Mononuclear cell (primary cell): ENCODE results near the gene ZNF143. TPM values are rescaled to one million over a fixed set of nuclear protein-coding genes. Genes with fewer than 3 reads are reported as not detected.

Experiments
- H3K27me3 ChIP-seq: 2 replicates; pipeline ENCODE4 v1.6.0; 2011; ENCODE audit warnings: low read length, control low read depth; ENCODE audit not compliant: insufficient read depth
- H3K4me1 ChIP-seq: 2 replicates; pipeline ENCODE4 v1.5.1; 2011; ENCODE audit warnings: mild to moderate bottlenecking, low read length, control low read depth; ENCODE audit not compliant: insufficient read depth
- H3K4me3 ChIP-seq: 2 replicates; pipeline ENCODE4 v1.5.1; 2011; ENCODE audit warnings: mild to moderate bottlenecking, low read length, moderate library complexity
- H3K9me3 ChIP-seq: 2 replicates; pipeline ENCODE4 v1.5.1; 2011; ENCODE audit warnings: low read depth, mild to moderate bottlenecking, control low read depth, low read length
- total RNA-seq: library from RNA; depleted of rRNA; stranded (reverse); fragments of >200 nt; gene quantifications from one replicate; pipeline ENCODE4 v1.2.3, GENCODE V29; 2012

ZNF143 gene
- total RNA-seq, 1 donor = 31.0 TPM

DNA sequence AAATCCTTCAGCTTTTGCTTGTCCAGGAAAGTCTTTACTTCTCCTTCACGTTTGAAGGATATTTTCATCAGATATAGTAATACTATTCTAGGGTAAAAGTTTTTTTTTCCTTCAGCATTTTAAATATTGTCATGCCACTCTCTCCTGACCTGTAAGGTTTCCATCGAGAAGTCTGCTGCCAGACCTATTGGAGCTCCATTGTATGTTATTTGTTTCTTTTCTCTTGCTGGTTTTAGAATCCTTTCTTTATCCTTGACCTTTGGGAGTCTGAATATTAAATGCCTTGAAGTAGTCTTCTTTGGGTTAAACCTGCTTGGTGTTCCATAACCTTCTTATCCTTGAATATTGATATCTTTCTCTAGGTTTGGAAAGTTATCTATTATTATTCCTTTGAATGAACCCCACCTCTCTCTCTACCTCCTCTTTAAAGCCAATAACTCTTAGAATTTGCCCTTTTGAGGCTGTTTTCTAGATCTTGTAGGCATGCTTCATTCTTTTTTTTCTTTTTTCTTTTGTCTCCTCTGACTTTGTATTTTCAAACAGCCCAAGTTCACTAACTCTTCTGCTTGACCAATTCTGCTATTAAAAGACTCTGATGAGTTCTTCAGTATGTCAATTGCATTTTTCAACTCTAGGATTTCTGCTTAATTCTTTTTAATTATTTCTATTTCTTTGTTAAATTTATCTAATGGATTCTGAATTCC is 100.6 kb downstream of the ZNF143 start:
- Histone ChIP-seq H3K4me1 (no peaks in the 10 kb centered on the region), H3K9me3 (no peaks in the 10 kb centered on the region), H3K4me3 (no peak overlapping the region), H3K27me3 (no peaks in the 10 kb centered on the region)

DNA sequence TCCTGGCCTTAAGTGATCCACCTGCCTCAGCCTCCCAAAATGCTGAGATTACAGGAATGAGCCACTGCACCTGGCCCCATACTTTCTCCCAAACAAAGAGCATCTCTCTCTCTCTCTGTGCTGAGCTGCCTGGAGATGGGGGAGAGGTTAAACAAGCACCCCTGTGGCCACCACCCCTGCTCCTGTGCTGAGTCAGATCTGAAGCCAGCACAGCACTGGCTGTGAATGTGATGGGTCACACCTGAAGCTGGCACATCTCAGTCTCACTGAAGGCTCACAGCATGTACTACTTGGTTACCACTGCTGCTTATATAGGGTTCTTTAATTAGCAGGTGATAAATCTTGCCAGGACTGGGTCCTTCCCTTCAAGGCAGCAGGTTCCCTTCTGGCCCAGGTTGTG is 101.9 kb downstream of the ZNF143 start:
- no peaks in the 10 kb centered on the region for H3K4me1 ChIP-seq
- H3K9me3 ChIP-seq = no peaks in the 10 kb centered on the region
- no peak overlapping the region for H3K4me3 ChIP-seq
- no peaks in the 10 kb centered on the region for H3K27me3 ChIP-seq

DNA sequence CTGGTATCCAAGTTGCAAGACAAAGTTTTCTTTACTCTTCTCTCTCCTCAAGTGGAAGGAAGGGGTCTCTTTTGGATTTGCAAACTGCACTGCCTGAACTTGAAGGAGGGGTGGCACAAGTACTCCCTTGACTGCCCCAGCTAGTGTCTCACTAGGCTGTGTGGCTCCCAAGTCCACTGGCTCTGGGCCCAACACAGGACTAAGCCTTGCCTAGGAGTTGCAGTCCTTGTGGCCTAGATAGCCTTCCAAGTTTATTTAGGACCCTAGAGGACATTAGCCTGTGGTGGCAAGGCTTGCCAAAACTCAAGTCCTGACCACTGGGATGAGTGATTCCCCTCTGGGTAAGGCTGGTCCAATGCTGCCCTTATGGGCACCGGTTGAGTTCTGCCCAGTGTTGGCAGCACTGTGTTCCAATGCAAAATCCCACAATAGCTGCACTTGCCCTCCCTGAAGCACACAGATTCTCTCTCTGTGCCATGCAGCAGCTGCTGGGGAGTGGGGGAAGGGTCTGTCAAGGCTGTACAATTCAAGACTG is 102.5 kb downstream of the ZNF143 start:
- Histone ChIP-seq H3K4me3 (no peak overlapping the region), H3K9me3 (no peaks in the 10 kb centered on the region), H3K27me3 (no peaks in the 10 kb centered on the region), H3K4me1 (no peaks in the 10 kb centered on the region)

DNA sequence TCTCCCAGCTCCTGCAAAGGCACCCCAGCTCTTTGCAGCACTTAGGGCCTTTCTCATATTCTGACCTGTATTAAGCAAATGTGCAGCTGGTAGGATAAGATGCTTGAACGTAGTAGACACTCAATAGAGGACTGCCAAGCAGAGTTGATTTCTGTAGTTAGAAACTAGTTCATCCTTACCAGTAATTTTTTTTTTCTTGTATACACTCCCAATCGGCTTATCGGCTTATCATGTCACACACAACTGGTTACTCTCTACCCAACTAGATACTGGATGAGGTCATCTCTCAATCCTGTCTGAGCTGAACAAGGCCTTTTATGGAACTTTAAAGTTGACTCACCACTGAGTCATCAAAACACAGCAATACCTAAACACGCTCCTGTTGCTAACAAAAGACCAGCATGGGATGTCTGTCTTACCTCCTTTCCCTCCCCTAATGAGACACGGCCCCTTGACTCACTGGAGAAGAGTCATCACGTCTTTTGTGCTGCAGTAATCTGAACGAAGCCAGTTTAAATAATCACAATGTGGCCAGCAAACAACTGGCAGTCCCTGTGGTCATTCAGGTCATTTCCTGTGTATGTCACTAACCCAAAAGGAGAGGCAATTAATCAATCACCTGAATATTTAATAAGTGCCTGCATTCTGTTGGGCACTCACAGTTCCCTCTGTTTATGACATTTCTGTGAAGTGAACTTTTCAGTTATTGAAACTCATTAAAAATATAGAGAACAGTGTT is 105.2 kb downstream of the ZNF143 start:
- H3K4me1 ChIP-seq = peaks cover 16% of the 10 kb centered on the region
- H3K4me3 ChIP-seq = no peak overlapping the region
- H3K27me3 ChIP-seq = no peaks in the 10 kb centered on the region
- H3K9me3 ChIP-seq = no peaks in the 10 kb centered on the region

DNA sequence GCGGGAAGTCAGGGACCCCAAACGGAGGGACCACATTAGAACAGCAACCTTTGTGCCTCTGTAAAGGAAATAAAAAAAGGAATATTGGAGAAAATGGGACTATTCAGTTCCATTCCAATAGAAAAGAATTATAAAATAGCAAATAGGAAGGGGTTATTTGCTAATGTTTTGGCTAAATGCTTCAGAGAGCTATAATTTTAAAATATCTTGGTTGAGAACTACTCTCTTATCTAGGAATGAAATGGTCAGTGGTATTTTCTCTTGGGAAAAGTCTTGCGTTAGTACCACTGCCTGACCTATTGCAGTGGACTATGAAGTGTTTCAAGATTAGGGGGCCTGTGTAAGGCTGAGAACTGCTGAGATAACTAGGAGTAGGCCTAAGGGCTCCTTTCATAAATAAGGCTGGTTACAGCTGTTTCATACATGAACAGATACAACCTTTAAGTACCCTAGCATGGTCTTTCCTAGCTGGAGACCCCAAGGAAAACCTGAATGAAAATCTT is 105.8 kb downstream of the ZNF143 start:
- Histone ChIP-seq H3K4me3 (no peak overlapping the region), H3K9me3 (no peaks in the 10 kb centered on the region), H3K27me3 (no peaks in the 10 kb centered on the region), H3K4me1 (peaks cover 16% of the 10 kb centered on the region)

DNA sequence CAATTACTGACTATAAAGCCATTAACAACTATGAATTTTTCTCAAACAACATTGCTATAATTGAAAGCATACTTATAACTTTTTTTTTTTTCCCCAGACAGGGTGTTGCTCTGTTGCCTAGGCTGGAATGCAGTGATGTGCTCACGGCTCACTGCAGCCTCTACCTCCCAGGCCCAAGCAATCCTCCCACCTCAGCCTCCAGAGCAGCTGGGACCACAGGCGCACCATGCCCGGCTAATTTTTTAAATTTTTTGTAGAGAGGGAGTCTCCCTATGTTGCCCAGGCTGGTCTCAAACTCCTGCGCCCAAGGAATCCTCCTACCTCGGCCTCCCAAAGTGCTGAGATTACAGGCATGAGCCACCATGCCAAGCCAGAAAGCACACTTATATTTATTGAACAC is 106.6 kb downstream of the ZNF143 start:
- no peaks in the 10 kb centered on the region for H3K27me3 ChIP-seq
- no peak overlapping the region for H3K4me3 ChIP-seq
- peaks cover 16% of the 10 kb centered on the region for H3K4me1 ChIP-seq
- H3K9me3 ChIP-seq = no peaks in the 10 kb centered on the region

DNA sequence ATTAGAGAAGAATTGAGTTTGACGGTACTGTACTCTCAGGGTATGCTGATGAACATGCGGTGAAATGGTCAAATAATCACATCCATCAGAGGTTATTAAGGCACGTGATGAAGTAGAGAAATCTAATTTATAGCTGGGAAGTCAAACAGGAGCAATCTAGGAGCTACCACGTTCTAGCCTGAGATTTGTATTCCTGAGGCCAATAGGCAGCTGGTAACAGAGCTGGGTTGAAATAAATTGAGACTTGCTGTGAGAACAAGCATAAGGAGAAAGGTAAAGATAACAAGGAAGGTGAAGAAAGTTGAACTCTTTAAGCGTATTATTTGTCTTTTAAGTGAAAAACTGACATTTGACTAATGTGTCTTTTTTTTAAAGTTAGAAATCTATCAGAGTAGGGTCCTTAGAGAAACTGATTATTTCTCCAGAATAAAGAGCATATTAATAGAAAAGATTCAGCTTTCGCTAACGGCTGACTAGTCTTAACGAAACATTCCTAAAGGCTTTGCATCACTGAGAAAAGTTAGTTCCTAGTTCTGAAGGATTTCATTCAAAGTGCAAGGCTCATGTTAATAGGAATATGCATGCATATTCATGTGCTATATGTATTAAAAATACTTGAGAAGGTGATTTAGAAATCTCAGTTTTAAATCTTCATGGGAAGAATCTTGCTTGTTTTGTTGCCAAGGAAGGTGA is 107.5 kb downstream of the ZNF143 start:
- H3K4me1 ChIP-seq = peaks cover 16% of the 10 kb centered on the region
- no peak overlapping the region for H3K4me3 ChIP-seq
- no peaks in the 10 kb centered on the region for H3K27me3 ChIP-seq
- no peaks in the 10 kb centered on the region for H3K9me3 ChIP-seq

DNA sequence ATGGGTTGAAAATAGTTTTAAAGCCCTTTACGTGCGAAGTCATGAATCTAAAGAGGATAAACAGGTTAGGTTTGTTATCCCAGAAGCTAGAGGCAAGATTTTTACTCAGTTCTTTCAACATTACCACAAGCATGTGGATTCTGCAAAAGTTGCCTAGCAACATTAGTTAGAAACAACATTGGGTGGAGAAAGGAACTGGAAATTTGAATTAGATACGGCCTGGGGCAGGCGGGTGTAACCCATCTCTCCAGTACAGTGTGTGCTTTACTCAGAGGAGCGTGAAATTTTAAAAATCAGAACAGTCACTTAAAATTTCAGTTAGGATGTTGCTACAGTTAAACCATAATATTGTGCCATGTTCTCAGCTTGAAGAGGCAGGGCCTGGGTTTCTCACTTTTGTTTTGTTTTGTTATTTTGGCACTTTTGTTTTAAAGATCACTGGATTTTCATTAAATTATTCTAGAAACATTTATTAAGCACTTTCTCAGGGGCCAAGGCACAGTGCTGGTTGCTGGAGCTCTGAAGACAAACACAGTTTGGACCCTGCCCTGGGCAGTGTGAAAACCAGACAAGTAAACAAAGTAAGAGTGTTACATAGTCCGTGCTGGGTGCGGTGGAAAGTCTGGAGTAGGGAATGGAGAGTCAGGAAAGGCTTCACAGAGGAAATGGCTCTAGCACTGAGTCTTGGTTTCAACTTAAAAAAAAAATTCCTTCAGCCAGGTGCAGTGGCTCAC is 108.2 kb downstream of the ZNF143 start:
- no peak overlapping the region for H3K4me3 ChIP-seq
- H3K4me1 ChIP-seq = peaks cover 16% of the 10 kb centered on the region
- no peaks in the 10 kb centered on the region for H3K27me3 ChIP-seq

DNA sequence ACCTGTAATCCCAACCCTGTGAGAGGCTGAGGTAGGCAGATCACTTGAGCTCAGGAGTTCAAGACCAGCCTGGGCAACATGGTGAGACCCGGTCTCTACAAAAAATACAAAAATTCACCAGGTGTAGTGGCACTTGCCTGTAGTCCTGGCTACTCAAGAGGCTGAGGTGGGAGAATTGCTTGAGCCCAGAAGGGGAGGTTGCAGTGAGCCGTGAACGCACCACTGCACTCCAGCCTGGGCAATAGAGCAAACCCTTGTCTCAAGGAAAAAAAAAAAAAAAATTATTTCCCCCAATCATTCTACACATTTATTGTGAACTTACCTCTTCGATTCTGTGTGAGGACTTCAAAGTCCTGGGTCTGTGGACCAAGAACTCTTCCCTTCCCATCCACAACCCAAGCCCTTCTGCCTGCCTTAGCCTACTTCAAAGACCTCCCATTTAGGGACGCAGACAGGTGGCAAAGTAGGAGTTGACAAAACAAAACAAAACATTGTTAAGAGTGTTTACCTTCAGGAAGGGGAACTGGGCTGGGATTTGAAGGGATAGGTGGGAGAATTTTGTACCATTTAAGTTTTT is 108.9 kb downstream of the ZNF143 start:
- no peaks in the 10 kb centered on the region for H3K27me3 ChIP-seq
- H3K4me3 ChIP-seq = no peak overlapping the region
- H3K4me1 ChIP-seq = peaks cover 18% of the 10 kb centered on the region
- H3K9me3 ChIP-seq = no peaks in the 10 kb centered on the region

More for the DNA sequence above, 108.2 kb downstream of the ZNF143 start:
- H3K9me3 ChIP-seq = no peaks in the 10 kb centered on the region

DNA sequence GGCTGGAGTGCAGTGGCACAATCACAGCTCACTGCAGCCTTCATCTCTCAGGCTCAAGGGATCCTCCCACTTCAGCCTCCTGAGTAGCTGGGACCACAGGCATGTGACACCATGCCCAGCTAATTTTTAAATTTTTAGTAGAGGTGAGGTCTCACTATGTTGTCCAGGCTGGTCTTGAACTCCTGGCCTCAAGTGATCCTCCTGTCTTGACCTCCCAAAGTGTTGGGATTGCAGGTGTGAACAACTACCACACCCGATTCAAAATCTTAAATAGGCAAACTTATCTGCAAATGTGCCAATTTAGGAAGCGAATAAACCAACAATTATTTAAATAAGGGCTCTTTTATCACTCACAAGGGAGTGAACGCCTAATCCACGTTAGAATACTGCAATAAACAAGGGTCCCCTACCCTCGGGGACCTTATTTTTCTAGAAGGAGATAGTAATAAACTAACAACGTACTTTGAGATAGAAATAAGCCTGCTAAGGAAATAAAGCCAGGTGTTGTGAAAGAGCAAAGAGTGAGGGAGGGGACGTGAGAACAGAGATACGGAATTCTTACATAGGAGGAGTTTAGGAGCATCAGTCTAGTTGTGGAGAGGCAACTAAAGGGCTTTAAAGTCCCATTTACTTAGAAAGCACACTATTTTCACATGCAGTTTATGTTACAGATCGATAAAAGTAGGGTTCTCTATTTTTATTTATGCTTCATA is 109.7 kb downstream of the ZNF143 start:
- no peaks in the 10 kb centered on the region for H3K9me3 ChIP-seq
- H3K27me3 ChIP-seq = no peaks in the 10 kb centered on the region
- no peak overlapping the region for H3K4me3 ChIP-seq
- H3K4me1 ChIP-seq = peaks cover 26% of the 10 kb centered on the region

DNA sequence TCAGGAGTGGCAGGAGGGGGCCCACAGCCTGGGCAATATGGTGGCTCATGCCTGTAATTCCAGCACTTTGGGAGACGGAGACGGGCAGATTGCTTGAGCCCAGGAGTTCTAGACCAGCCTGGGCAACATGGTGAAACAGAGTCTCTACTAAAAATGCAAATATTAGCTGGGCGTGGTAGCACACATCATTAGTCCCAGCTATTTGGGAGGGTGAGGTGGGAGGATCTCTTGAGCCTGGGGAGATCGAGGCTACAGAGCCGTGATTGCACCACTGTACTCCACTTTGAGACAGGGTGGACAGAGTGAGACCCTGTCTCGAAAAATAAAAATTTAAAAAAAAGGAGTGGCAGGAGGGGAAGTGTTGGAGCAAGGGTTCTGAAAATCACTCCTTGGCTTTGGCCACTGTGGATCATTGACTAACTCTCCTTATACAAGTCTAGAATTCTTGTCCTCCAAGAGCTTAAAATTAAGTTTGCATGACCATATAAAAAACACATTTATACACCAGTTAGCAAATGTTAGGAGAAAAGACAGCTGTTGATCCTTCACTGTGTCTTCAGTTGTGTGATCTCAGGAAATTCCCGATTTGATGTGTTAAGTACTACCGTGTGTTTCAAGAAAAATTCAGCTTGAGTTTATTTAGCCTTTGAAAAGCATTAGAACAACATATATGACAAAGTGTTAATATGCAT is 110.4 kb downstream of the ZNF143 start:
- H3K4me3 ChIP-seq = no peak overlapping the region
- no peaks in the 10 kb centered on the region for H3K27me3 ChIP-seq
- no peaks in the 10 kb centered on the region for H3K9me3 ChIP-seq
- peaks cover 31% of the 10 kb centered on the region for H3K4me1 ChIP-seq

DNA sequence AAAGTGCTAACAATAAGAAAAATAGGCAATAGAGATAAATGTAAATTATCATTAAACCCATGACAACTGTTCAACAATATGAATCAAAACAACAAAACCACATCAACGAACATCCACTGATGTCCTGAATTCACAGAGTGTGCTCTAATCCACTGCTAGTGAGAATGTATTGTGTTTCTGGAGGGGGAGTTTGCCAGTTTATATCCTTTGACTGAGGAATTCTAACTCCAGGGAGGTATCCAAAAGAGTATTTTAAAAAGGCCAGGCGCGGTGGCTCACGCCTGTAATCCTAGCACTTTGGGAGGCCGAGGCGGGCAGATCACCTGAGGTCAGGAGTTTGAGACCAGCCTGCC is 110.9 kb downstream of the ZNF143 start:
- Histone ChIP-seq H3K4me1 (peaks cover 31% of the 10 kb centered on the region), H3K9me3 (no peaks in the 10 kb centered on the region), H3K27me3 (no peaks in the 10 kb centered on the region), H3K4me3 (no peak overlapping the region)

DNA sequence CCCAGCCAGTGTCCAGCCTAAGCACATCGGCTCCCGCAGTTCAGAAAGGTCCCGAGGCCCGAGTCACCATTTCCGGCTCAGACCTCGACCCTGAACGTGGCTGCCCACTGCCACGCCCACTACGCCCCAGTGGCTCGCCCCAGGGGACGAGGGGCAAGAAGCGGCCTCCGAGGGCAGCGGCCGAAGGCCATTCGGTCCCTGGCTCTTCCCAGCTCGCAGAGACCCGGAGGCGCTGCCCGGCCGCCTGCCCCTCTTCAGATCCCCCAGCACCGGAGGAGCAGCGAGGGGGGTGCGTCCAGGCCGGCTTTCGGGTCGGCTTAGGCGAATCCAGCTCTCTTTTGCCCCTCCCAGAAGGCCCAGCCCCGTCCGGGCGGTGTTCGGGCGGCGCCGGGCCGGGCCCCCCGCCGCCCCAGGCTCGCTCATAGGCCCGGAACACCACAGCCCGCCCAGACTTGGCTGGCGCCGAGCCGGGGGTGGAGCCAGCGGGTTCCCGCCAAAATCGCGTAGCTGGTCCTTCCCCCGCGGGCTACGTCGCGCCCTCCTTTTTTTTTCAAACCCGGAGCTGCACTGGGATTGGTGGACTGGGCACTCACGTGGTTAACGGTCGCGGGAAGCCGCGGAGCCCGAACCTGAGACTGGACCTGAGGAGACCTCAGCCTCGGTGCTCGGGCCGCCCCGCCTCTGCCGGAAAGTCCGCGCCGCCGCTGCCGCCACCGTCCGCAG is 112.4 kb downstream of the ZNF143 start, which contains the start of gene WEE1:
WEE1 (plus strand) TSS at position 619 of the 723 bp plus-strand sequence. CDS start 264 bp downstream, outside the sequence.
- H3K4me1 ChIP-seq = peaks cover 31% of the 10 kb centered on the region
- peak within 1 kb of the TSS; percentile 72 for H3K4me3 ChIP-seq
- H3K9me3 ChIP-seq = no peaks in the 10 kb centered on the region
- no peaks in the 10 kb centered on the region for H3K27me3 ChIP-seq
